ENCODE results near the gene IQGAP2.
"Not testable (repeated sequence)": the region's sequence is repeated elsewhere in the genome, so short reads cannot be mapped to it uniquely, and the experiment has no call there.

IQGAP2 gene

GRCh38 chr5:76735762-76736545 is 332.9 kb downstream of the IQGAP2 start:
- no peak for ATAC-seq
- TF ChIP-seq, protein P1, sequence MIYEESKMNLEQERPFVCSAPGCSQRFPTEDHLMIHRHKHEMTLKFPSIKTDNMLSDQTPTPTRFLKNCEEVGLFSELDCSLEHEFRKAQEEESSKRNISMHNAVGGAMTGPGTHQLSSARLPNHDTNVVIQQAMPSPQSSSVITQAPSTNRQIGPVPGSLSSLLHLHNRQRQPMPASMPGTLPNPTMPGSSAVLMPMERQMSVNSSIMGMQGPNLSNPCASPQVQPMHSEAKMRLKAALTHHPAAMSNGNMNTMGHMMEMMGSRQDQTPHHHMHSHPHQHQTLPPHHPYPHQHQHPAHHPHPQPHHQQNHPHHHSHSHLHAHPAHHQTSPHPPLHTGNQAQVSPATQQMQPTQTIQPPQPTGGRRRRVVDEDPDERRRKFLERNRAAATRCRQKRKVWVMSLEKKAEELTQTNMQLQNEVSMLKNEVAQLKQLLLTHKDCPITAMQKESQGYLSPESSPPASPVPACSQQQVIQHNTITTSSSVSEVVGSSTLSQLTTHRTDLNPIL (CRISPR knock-in tag; IDR thresholded peaks at IDR 0.05; ENCODE audit: low read depth): 0 out of 2 replicates have a peak, but pooled peaks have one; percentile 17
- TF ChIP-seq, protein P2, sequence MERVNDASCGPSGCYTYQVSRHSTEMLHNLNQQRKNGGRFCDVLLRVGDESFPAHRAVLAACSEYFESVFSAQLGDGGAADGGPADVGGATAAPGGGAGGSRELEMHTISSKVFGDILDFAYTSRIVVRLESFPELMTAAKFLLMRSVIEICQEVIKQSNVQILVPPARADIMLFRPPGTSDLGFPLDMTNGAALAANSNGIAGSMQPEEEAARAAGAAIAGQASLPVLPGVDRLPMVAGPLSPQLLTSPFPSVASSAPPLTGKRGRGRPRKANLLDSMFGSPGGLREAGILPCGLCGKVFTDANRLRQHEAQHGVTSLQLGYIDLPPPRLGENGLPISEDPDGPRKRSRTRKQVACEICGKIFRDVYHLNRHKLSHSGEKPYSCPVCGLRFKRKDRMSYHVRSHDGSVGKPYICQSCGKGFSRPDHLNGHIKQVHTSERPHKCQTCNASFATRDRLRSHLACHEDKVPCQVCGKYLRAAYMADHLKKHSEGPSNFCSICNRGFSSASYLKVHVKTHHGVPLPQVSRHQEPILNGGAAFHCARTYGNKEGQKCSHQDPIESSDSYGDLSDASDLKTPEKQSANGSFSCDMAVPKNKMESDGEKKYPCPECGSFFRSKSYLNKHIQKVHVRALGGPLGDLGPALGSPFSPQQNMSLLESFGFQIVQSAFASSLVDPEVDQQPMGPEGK (CRISPR knock-in tag; IDR thresholded peaks at IDR 0.05; ENCODE audit: borderline replicate concordance): peak; percentile 52; the same call in 1 of the 2 replicates
- TF ChIP-seq, protein P3, sequence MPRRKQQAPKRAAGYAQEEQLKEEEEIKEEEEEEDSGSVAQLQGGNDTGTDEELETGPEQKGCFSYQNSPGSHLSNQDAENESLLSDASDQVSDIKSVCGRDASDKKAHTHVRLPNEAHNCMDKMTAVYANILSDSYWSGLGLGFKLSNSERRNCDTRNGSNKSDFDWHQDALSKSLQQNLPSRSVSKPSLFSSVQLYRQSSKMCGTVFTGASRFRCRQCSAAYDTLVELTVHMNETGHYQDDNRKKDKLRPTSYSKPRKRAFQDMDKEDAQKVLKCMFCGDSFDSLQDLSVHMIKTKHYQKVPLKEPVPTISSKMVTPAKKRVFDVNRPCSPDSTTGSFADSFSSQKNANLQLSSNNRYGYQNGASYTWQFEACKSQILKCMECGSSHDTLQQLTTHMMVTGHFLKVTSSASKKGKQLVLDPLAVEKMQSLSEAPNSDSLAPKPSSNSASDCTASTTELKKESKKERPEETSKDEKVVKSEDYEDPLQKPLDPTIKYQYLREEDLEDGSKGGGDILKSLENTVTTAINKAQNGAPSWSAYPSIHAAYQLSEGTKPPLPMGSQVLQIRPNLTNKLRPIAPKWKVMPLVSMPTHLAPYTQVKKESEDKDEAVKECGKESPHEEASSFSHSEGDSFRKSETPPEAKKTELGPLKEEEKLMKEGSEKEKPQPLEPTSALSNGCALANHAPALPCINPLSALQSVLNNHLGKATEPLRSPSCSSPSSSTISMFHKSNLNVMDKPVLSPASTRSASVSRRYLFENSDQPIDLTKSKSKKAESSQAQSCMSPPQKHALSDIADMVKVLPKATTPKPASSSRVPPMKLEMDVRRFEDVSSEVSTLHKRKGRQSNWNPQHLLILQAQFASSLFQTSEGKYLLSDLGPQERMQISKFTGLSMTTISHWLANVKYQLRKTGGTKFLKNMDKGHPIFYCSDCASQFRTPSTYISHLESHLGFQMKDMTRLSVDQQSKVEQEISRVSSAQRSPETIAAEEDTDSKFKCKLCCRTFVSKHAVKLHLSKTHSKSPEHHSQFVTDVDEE (CRISPR knock-in tag; IDR thresholded peaks at IDR 0.05): no peak

- ATAC-seq: peak; percentile 1
- TF ChIP-seq TOX (CRISPR knock-in tag; IDR thresholded peaks at IDR 0.05; ENCODE audit: borderline replicate concordance): no peak
- no peak for TF ChIP-seq ISL1 (CRISPR knock-in tag; IDR thresholded peaks at IDR 0.05)
- TF ChIP-seq ZFP30 (CRISPR knock-in tag; IDR thresholded peaks at IDR 0.05): no peak
- no peak for TF ChIP-seq ZNF565 (CRISPR knock-in tag; conservative IDR thresholded peaks at IDR 0.05; ENCODE audit: low read depth)
- no peak for TF ChIP-seq ZFP3 (CRISPR knock-in tag; IDR thresholded peaks at IDR 0.05)
- TF ChIP-seq, protein P1 (CRISPR knock-in tag; IDR thresholded peaks at IDR 0.05; ENCODE audit: low read depth): no peak
These were observed 333.8 kb downstream of the IQGAP2 start for GRCh38 chr5:76736679-76737556.

- ATAC-seq: peak; percentile 3; the same call in 1 of the 3 replicates
- no peak for TF ChIP-seq ARNTL (CRISPR knock-in tag; IDR thresholded peaks at IDR 0.05; ENCODE audit: borderline replicate concordance, low read depth)
- TF ChIP-seq SNAI2 (CRISPR knock-in tag; IDR thresholded peaks at IDR 0.05): no peak
- TF ChIP-seq CSRNP3 (CRISPR knock-in tag; IDR thresholded peaks at IDR 0.05): no peak
- TF ChIP-seq TCF4 (CRISPR knock-in tag; IDR thresholded peaks at IDR 0.05; ENCODE audit: borderline replicate concordance): no peak
- no peak for TF ChIP-seq OSR1 (CRISPR knock-in tag; IDR thresholded peaks at IDR 0.05)
- no peak for TF ChIP-seq RARB (CRISPR knock-in tag; IDR thresholded peaks at IDR 0.05)
- TF ChIP-seq ZFP30 (CRISPR knock-in tag; IDR thresholded peaks at IDR 0.05): no peak
- TF ChIP-seq PPARA (CRISPR knock-in tag; IDR thresholded peaks at IDR 0.05; ENCODE audit: borderline replicate concordance): no peak
- TF ChIP-seq, protein P3 (CRISPR knock-in tag; IDR thresholded peaks at IDR 0.05): no peak
- TF ChIP-seq CSDC2 (CRISPR knock-in tag; IDR thresholded peaks at IDR 0.05): no peak
- TF ChIP-seq ISL1 (CRISPR knock-in tag; IDR thresholded peaks at IDR 0.05): no peak
- TF ChIP-seq, protein P1 (CRISPR knock-in tag; IDR thresholded peaks at IDR 0.05; ENCODE audit: low read depth): no peak
- no peak for TF ChIP-seq ZNF70 (CRISPR knock-in tag; IDR thresholded peaks at IDR 0.05)
These were observed 334.8 kb downstream of the IQGAP2 start for GRCh38 chr5:76737846-76738245.

- ATAC-seq: not testable (repeated sequence)
These were observed 338.4 kb downstream of the IQGAP2 start for GRCh38 chr5:76741506-76741905.

All from SK-N-SH treated with all-trans-retinoic acid at 6 μM for 48 hours (cell line).